Neural cell (in vitro differentiated cells): ENCODE measurements around the gene RUFY4.

Source experiments
- CTCF ChIP-seq: fragments of 450-650 bp; IDR thresholded peaks from 2 replicates; pipeline ENCODE4 v1.5.1; 2014; ENCODE audit warnings: antibody characterized with exemption, mild to moderate bottlenecking, moderate library complexity; ENCODE audit not compliant: poor library complexity, severe bottlenecking
- EZH2 ChIP-seq: fragments of 200-600, 300-800 bp; shearing (Covaris generic), sonication (generic); IDR thresholded peaks from 2 replicates; pipeline ENCODE4 v1.6.1; 2014; ENCODE audit warnings: antibody characterized with exemption, low read length, borderline replicate concordance, mild to moderate bottlenecking; ENCODE audit not compliant: insufficient read depth, poor library complexity, severe bottlenecking

GRCh38 chr2:218079943-218080913 is 11.2 kb downstream of the RUFY4 start:
- TF ChIP-seq EZH2 (no peak), CTCF (no peak)
